HL-60/S4 treated with phorbol 12-myristate 13-acetate at 8.2 ng/mL for 4 days and 3 days (cell line): Measurements from ENCODE around the gene C1D.
"Not testable (repeated sequence)": the region's sequence is repeated elsewhere in the genome, so short reads cannot be mapped to it uniquely, and the experiment has no call there.

Experiments
- in situ Hi-C: fragments of 300-500 bp; cut with MboI; formaldehyde crosslinking; loops from 2 replicates; pipeline ENCODE4 v1.15.0; 2022; ENCODE audit warnings: low sequenced_read_pairs

Gene C1D

DNA sequence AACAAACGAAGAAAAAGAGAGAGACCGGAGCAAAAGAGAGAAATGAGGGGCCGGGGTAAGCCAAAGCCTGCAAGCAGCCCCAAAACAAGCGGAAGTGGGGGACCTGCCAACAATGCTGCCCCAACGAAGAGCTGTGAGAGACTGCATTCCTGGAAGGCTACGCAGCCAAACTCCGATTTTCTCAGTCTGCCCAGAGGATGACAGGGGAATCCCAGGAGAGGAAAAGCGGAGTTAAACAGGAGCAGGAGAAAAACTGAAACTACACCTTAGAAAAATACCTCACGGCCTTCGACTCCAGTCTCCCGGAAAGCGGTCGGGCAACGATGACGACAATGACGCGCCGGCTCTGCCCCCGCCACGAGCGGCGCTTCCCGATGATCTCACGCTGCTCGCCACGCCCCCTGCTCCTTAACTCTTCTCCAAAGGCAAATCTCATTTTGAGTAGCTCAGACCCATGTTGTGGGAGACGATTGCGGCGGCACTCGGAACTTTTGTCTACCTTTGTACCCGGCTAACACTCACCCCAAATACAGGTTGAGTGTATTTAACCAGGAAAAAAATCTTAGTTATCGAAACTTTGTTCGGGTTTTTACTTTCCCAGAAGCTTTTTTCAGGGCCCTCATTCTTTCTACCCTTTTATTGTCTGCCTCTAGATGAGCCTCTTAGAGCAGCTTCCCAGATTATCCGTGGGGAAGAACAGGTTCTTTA lies at the start of gene C1D:
Gene C1D, minus strand, starts transcription at position 325 of the 708 bp plus-strand sequence. CDS start 15,694 bp downstream, outside the sequence.
- in situ Hi-C loops, result no loop called here

GRCh38 chr2:68110102-68110501 lies 47.3 kb upstream of the C1D start:
- in situ Hi-C loops, result no loop called here

GRCh38 chr2:68108120-68108519 lies 45.3 kb upstream of the C1D start:
- in situ Hi-C loops, result no loop called here

DNA sequence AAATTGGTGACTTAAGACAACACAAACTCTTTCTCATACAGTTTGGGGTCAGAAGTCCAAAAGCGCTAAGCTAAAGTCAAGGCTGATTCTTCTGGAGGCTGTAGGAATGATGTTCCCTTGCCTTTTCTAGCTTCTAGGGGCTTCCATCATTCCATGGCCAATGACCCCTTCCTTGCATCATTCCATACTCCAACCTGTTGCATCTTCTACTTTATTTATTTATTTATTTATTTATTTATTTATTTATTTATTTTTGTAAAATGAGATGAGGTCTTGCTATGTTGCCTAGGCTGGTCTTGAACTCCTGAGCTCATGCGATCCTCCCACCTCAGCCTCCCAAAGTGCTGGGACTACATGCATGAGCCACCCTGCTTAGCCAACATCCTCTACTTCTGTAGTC lies 44.7 kb upstream of the C1D start:
- in situ Hi-C loops, result no loop called here

DNA sequence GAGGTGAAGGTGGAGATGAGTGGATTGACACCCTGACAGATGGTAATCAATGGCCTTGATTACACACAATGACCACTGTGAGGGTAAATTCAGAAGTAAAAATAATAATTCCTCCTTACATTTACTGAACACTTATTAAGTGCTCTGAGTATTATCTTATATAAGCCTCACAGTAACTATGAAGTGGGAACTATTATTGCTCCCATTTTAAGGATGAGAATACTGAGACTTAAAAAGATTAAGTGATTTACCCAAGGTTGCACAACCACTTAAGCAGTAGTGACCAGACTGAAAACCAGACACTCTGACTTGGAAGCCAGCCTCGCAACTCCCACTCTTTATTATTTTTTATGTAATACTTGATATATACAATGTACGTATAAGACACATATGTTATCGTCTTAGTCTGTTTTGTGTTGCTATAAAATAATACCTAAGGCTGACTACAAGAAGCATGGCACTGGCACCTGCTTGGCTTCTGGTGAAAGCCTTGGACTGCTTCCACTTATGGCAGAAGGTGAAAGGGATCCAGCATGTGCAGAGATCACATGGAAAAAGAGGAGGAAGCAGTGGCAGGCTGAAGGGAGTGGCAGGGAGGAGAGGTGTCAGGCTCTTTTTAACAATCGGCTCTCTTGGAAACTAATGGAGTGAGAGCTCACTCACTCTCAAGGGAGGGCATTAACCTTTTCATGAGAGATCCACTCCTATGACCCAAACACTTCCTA lies 41.5 kb upstream of the C1D start:
- in situ Hi-C loops, result no loop called here

GRCh38 chr2:68103709-68104055 lies 40.9 kb upstream of the C1D start:
- in situ Hi-C loops, result no loop called here

GRCh38 chr2:68103030-68103708 lies 40.4 kb upstream of the C1D start:
- in situ Hi-C loops, result no loop called here

DNA sequence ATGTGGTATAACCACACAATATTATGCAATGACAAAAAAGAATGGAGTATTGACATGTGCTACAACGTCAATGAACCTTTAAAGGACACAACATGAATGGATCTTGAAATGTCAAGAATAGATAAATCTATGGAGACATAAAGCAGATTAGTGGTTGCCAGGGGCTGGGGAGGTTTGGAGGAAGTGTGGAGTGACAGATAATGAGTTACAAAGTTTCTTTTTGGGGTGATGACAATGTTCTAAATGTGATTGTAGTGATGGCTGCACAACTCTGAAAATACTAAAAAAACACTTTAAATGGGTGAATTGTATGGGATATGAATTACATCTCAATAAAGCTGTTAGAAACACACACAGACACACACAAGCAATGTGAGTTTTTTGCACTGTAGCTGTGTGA lies 37.4 kb upstream of the C1D start:
- in situ Hi-C loops, result no loop called here

DNA sequence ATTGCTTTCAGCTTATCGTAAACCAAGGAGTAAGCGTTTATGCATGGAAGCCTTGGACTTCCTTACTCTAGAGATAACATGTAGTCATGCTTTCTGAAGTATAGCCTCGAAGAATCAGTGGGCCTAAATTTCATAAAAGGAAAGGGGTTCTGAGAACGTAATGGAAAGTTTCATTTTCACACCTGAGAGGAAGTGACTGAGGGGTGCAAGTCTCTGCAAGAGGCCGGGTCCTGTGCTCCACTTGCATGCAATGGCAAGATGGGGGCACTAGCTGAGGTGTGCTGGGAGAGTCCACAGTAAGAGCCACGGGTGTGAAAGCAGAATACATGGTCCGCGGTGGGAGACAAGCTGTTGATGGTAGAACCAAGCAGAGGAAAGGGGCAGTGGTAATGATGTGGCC lies 36.5 kb upstream of the C1D start:
- in situ Hi-C loops, result no loop called here

GRCh38 chr2:68098291-68098797 lies 35.5 kb upstream of the C1D start:
- in situ Hi-C loops, result no loop called here

DNA sequence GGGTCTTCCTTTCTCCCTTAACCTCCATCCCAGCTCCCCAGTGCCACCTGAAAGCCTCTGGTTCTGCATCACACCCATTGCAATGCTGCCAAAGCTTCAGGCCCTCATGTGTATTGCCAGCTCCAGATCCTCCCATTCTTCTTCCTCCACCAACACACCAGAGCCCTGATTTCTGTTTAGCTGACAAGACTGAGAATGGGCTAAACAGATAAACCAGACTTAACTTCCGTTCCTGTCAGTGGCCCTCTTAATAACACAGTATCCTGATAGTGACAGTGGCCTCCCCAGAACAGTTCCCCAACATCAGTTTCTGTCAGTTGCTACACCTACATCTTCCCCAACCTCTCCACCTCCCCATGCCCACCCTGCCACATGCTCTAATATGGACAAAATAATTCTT lies 31.3 kb upstream of the C1D start:
- in situ Hi-C loops, result no loop called here

GRCh38 chr2:68093634-68094033 lies 30.8 kb upstream of the C1D start:
- in situ Hi-C loops, result no loop called here

- in situ Hi-C loops, result no loop called here
These were observed 28.7 kb upstream of the C1D start for GRCh38 chr2:68091439-68092034.

GRCh38 chr2:68089961-68090360 lies 27.2 kb upstream of the C1D start:
- in situ Hi-C loops, result no loop called here

DNA sequence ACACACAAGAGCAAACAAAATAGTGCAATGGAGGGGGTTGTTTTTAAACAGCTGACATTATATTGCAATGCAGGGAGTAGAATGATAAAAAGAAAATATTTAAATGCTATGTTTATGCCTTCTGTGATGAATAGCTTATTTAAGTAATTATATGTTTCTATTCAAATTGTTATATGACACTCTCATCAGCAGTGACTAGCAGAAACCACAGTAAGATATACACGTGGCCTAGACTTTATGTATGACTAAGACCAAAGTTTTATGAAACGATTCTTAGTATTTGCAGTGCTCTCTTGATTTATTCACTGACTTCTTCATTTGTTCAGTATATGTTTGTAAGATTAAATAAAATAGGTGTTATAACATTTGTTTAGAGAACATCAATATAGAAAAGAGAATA lies 26.1 kb upstream of the C1D start:
- in situ Hi-C loops, result no loop called here

- in situ Hi-C loops, result no loop called here
These were observed 23.4 kb upstream of the C1D start for GRCh38 chr2:68086166-68086565.

- in situ Hi-C loops, result no loop called here
These were observed 20.5 kb upstream of the C1D start for GRCh38 chr2:68083346-68083745.

- in situ Hi-C loops, result no loop called here
These were observed 11.2 kb upstream of the C1D start for GRCh38 chr2:68074050-68074449.

DNA sequence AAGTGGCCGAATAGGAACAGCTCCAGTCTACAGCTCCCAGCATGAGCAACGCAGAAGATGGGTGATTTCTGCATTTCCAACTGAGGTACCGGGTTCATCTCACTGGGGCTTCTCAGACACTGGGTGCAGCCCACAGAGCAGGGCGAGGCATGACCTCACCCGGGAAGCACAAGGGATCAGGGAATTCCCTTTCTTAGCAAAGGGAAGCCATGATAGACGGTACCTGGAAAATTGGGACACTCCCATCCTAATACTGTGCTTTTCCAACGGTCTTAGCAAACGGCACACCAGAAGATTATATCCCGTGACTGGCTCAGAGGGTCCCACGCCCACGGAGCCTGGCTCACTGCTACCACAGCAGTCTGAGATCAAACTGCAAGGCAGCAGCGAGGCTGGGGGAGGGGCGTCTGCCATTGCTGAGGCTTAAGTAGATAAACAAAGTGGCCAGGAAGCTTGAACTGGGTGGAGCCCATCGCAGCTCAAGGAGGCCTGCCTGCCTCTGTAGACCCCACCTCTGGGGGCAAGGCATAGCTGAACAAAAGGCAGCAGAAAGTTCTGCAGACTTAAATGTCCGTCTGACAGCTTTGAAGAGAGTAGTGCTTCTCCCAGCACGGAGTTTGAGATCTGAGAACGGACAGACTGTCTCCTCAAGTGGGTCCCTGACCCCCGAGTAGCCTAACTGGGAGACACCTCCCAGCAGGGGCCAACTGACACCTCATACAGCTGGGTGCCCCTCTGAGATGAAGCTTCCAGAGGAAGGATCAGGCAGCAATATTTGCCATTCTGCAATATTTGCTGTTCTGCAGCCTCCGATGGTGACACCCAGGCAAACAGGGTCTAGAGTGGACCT lies 1.2 kb upstream of the C1D start:
- in situ Hi-C loops, result not testable (repeated sequence)

GRCh38 chr2:68060652-68061051 lies 2.2 kb downstream of the C1D start:
- in situ Hi-C loops, result no loop called here
